Measurements from ENCODE around the gene HMOX2.

DNA sequence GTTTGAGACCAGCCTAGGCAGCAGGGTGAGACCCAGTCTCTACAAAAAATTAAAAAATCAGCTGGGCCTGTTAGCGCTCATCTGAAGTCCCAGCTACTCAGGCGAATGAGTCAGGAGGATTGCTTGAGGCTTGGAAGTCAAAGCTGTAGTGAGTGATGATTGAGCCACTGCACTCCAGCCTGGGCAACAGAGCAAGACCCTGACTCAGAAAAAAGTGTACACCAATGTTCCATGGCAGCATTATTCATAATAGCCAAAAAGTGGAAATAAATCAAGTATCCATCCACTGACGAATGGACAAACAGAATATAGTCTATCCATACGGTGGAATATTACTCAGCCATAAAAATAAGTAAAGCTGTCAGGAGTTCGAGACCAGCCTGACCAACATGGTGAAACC, 4.3 kb upstream of the HMOX2 start:
- TF ChIP-seq, protein P1, sequence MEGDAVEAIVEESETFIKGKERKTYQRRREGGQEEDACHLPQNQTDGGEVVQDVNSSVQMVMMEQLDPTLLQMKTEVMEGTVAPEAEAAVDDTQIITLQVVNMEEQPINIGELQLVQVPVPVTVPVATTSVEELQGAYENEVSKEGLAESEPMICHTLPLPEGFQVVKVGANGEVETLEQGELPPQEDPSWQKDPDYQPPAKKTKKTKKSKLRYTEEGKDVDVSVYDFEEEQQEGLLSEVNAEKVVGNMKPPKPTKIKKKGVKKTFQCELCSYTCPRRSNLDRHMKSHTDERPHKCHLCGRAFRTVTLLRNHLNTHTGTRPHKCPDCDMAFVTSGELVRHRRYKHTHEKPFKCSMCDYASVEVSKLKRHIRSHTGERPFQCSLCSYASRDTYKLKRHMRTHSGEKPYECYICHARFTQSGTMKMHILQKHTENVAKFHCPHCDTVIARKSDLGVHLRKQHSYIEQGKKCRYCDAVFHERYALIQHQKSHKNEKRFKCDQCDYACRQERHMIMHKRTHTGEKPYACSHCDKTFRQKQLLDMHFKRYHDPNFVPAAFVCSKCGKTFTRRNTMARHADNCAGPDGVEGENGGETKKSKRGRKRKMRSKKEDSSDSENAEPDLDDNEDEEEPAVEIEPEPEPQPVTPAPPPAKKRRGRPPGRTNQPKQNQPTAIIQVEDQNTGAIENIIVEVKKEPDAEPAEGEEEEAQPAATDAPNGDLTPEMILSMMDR (IDR thresholded peaks at IDR 0.05): no peak
- TF ChIP-seq POLR2A (IDR thresholded peaks at IDR 0.05): no peak

Data from heart left ventricle (tissue), 13 donors.